Measurements from ENCODE around the gene DUSP28. TPM values are rescaled to one million over a fixed set of nuclear protein-coding genes. Genes with fewer than 3 reads are reported as not detected.

DUSP28 gene
- total and polyA plus RNA-seq, 2 experiments from 2014 or later = 2.7 to 4.3 TPM

- Histone ChIP-seq H3K27ac (ENCODE audit: low read depth) (no peak overlapping the region), H3K4me1 (ENCODE audit: insufficient read depth) (peaks cover 7% of the 10 kb centered on the region; the same call in 1 of the 2 replicates), H3F3A (replicated peaks; ENCODE audit: low read depth) (peaks cover 7% of the 10 kb centered on the region; the same call in 1 of the 2 replicates), H3K4me2 (peak overlapping the region; percentile 81), H3K4me3 (peak overlapping the region; percentile 60), H4K20me1 (replicated peaks; ENCODE audit: insufficient read depth) (no peaks in the 10 kb centered on the region; the same call in 1 of the 2 replicates), H3K36me3 (ENCODE audit: insufficient read depth) (no peaks in the 10 kb centered on the region), H3K27me3 (ENCODE audit: insufficient read depth) (peaks cover 32% of the 10 kb centered on the region), H3K79me2 (replicated peaks; ENCODE audit: insufficient read depth) (no peaks in the 10 kb centered on the region), H2AFZ (peak overlapping the region; percentile 66; the same call in 1 of the 2 replicates), H3K9me2 (ENCODE audit: insufficient read depth) (no peaks in the 10 kb centered on the region)
- no peak overlapping the region for H3K27ac Mint-ChIP-seq
- H3K27me3 Mint-ChIP-seq (ENCODE audit: insufficient read depth, low read depth, poor library complexity) = peaks cover 36% of the 10 kb centered on the region
- peak; percentile 53 for DNase-seq (ENCODE audit: low spot score)
- H3K4me1 Mint-ChIP-seq = peaks cover 24% of the 10 kb centered on the region
- H3K4me3 Mint-ChIP-seq = peak overlapping the region; percentile 68
- ATAC-seq = no peak
- H3K36me3 Mint-ChIP-seq (ENCODE audit: low read depth) = no peaks in the 10 kb centered on the region
- H3K9me3 Mint-ChIP-seq = no peaks in the 10 kb centered on the region
- TF ChIP-seq EZH2phosphoT487 (IDR thresholded peaks at IDR 0.05; ENCODE audit: unreplicated experiment) (no peak), ZNF331 (CRISPR knock-in tag; IDR thresholded peaks at IDR 0.05; ENCODE audit: low read depth) (no peak), ZNF114 (CRISPR knock-in tag; IDR thresholded peaks at IDR 0.05) (no peak), NANOG (IDR thresholded peaks at IDR 0.05; ENCODE audit: borderline replicate concordance) (no peak), JUNB (IDR thresholded peaks at IDR 0.05; ENCODE audit: unreplicated experiment) (no peak), EZH2 (IDR thresholded peaks at IDR 0.05; ENCODE audit: low read depth, unreplicated experiment) (no peak), ETS1 (IDR thresholded peaks at IDR 0.05) (no peak), CREB1 (CRISPR knock-in tag; IDR thresholded peaks at IDR 0.05; ENCODE audit: low read depth) (no peak), POLR2AphosphoS5 (IDR thresholded peaks at IDR 0.05; ENCODE audit: low read depth) (no peak), STAT1 (IDR thresholded peaks at IDR 0.05; ENCODE audit: unreplicated experiment) (no peak)
- TF ChIP-seq, protein P1, sequence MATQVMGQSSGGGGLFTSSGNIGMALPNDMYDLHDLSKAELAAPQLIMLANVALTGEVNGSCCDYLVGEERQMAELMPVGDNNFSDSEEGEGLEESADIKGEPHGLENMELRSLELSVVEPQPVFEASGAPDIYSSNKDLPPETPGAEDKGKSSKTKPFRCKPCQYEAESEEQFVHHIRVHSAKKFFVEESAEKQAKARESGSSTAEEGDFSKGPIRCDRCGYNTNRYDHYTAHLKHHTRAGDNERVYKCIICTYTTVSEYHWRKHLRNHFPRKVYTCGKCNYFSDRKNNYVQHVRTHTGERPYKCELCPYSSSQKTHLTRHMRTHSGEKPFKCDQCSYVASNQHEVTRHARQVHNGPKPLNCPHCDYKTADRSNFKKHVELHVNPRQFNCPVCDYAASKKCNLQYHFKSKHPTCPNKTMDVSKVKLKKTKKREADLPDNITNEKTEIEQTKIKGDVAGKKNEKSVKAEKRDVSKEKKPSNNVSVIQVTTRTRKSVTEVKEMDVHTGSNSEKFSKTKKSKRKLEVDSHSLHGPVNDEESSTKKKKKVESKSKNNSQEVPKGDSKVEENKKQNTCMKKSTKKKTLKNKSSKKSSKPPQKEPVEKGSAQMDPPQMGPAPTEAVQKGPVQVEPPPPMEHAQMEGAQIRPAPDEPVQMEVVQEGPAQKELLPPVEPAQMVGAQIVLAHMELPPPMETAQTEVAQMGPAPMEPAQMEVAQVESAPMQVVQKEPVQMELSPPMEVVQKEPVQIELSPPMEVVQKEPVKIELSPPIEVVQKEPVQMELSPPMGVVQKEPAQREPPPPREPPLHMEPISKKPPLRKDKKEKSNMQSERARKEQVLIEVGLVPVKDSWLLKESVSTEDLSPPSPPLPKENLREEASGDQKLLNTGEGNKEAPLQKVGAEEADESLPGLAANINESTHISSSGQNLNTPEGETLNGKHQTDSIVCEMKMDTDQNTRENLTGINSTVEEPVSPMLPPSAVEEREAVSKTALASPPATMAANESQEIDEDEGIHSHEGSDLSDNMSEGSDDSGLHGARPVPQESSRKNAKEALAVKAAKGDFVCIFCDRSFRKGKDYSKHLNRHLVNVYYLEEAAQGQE (IDR thresholded peaks at IDR 0.05; ENCODE audit: unreplicated experiment) = no peak
- TF ChIP-seq, protein P2, sequence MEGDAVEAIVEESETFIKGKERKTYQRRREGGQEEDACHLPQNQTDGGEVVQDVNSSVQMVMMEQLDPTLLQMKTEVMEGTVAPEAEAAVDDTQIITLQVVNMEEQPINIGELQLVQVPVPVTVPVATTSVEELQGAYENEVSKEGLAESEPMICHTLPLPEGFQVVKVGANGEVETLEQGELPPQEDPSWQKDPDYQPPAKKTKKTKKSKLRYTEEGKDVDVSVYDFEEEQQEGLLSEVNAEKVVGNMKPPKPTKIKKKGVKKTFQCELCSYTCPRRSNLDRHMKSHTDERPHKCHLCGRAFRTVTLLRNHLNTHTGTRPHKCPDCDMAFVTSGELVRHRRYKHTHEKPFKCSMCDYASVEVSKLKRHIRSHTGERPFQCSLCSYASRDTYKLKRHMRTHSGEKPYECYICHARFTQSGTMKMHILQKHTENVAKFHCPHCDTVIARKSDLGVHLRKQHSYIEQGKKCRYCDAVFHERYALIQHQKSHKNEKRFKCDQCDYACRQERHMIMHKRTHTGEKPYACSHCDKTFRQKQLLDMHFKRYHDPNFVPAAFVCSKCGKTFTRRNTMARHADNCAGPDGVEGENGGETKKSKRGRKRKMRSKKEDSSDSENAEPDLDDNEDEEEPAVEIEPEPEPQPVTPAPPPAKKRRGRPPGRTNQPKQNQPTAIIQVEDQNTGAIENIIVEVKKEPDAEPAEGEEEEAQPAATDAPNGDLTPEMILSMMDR (conservative IDR thresholded peaks at IDR 0.05; ENCODE audit: low read depth in 2 of 2) = no peak
- TF ChIP-seq, protein P3, sequence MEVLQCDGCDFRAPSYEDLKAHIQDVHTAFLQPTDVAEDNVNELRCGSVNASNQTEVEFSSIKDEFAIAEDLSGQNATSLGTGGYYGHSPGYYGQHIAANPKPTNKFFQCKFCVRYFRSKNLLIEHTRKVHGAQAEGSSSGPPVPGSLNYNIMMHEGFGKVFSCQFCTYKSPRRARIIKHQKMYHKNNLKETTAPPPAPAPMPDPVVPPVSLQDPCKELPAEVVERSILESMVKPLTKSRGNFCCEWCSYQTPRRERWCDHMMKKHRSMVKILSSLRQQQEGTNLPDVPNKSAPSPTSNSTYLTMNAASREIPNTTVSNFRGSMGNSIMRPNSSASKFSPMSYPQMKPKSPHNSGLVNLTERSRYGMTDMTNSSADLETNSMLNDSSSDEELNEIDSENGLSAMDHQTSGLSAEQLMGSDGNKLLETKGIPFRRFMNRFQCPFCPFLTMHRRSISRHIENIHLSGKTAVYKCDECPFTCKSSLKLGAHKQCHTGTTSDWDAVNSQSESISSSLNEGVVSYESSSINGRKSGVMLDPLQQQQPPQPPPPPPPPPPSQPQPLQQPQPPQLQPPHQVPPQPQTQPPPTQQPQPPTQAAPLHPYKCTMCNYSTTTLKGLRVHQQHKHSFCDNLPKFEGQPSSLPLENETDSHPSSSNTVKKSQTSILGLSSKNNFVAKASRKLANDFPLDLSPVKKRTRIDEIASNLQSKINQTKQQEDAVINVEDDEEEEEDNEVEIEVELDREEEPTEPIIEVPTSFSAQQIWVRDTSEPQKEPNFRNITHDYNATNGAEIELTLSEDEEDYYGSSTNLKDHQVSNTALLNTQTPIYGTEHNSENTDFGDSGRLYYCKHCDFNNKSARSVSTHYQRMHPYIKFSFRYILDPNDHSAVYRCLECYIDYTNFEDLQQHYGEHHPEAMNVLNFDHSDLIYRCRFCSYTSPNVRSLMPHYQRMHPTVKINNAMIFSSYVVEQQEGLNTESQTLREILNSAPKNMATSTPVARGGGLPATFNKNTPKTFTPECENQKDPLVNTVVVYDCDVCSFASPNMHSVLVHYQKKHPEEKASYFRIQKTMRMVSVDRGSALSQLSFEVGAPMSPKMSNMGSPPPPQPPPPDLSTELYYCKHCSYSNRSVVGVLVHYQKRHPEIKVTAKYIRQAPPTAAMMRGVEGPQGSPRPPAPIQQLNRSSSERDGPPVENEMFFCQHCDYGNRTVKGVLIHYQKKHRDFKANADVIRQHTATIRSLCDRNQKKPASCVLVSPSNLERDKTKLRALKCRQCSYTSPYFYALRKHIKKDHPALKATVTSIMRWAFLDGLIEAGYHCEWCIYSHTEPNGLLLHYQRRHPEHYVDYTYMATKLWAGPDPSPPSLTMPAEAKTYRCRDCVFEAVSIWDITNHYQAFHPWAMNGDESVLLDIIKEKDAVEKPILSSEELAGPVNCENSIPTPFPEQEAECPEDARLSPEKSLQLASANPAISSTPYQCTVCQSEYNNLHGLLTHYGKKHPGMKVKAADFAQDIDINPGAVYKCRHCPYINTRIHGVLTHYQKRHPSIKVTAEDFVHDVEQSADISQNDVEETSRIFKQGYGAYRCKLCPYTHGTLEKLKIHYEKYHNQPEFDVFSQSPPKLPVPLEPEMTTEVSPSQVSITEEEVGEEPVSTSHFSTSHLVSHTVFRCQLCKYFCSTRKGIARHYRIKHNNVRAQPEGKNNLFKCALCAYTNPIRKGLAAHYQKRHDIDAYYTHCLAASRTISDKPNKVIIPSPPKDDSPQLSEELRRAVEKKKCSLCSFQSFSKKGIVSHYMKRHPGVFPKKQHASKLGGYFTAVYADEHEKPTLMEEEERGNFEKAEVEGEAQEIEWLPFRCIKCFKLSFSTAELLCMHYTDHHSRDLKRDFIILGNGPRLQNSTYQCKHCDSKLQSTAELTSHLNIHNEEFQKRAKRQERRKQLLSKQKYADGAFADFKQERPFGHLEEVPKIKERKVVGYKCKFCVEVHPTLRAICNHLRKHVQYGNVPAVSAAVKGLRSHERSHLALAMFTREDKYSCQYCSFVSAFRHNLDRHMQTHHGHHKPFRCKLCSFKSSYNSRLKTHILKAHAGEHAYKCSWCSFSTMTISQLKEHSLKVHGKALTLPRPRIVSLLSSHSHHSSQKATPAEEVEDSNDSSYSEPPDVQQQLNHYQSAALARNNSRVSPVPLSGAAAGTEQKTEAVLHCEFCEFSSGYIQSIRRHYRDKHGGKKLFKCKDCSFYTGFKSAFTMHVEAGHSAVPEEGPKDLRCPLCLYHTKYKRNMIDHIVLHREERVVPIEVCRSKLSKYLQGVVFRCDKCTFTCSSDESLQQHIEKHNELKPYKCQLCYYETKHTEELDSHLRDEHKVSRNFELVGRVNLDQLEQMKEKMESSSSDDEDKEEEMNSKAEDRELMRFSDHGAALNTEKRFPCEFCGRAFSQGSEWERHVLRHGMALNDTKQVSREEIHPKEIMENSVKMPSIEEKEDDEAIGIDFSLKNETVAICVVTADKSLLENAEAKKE (CRISPR knock-in tag; IDR thresholded peaks at IDR 0.05) = no peak
These were observed 8.7 kb downstream of the DUSP28 start for GRCh38 chr2:240568678-240569522.

All from GM23338 (cell line).